Measurements from ENCODE around the gene PIK3CG.

Gene PIK3CG

DNA sequence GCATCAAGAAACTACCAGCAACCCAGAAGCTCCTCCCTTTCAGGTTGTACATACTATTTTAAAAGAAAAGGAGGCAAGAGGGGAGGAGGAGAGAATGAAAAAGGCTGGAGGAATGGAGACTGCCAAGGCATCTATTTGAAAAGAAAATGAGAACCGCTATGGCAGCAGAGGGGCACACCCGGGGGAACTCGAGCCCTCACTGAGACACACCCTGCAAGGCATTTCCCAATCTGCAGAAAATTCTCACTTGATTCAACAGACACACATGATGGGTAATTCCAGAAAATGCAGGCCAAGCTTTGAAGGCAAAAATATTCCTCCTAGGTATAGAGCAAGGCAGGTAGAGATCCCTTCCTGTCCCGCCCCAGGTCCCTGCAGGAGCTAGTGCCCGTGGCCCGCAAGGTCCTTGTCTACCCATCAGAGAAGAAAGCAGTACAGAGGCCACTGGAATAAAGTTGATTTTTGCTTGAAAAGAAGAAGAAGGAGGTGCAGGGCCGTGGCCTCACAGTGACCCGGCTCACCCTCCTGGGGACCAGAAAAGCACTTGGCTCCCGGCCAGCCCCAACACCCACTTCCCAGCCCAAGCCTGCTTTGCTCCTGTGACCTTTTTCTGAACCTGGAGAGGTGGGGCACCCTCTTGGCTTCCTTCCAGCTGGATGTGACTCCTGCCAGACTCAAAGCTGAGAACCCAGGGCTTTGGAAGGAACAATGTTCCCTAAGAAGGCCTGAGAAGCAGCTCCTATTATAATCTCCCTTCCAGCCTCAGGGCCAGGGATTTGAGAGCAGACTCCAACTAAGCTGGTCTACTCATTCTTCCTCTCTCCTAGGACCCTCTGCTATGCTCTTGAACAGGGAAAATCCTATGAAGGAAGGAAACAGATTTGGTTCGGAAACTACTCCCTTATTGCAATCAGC is 6.2 kb upstream of the PIK3CG start:
- peak; percentile 22; the same call in 2 of the 3 replicates for ATAC-seq
- TF ChIP-seq ZNF565 (CRISPR knock-in tag; conservative IDR thresholded peaks at IDR 0.05; ENCODE audit: low read depth) (no peak), SNAI2 (CRISPR knock-in tag; IDR thresholded peaks at IDR 0.05) (peak; percentile 89), ZFP3 (CRISPR knock-in tag; IDR thresholded peaks at IDR 0.05) (no peak; the same call in 1 of the 2 replicates), TCF4 (CRISPR knock-in tag; IDR thresholded peaks at IDR 0.05; ENCODE audit: borderline replicate concordance) (peak; percentile 13; the same call in 1 of the 2 replicates), ISL1 (CRISPR knock-in tag; IDR thresholded peaks at IDR 0.05) (peak; percentile 43; the same call in 1 of the 2 replicates)
- TF ChIP-seq, protein P1, sequence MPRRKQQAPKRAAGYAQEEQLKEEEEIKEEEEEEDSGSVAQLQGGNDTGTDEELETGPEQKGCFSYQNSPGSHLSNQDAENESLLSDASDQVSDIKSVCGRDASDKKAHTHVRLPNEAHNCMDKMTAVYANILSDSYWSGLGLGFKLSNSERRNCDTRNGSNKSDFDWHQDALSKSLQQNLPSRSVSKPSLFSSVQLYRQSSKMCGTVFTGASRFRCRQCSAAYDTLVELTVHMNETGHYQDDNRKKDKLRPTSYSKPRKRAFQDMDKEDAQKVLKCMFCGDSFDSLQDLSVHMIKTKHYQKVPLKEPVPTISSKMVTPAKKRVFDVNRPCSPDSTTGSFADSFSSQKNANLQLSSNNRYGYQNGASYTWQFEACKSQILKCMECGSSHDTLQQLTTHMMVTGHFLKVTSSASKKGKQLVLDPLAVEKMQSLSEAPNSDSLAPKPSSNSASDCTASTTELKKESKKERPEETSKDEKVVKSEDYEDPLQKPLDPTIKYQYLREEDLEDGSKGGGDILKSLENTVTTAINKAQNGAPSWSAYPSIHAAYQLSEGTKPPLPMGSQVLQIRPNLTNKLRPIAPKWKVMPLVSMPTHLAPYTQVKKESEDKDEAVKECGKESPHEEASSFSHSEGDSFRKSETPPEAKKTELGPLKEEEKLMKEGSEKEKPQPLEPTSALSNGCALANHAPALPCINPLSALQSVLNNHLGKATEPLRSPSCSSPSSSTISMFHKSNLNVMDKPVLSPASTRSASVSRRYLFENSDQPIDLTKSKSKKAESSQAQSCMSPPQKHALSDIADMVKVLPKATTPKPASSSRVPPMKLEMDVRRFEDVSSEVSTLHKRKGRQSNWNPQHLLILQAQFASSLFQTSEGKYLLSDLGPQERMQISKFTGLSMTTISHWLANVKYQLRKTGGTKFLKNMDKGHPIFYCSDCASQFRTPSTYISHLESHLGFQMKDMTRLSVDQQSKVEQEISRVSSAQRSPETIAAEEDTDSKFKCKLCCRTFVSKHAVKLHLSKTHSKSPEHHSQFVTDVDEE (CRISPR knock-in tag; IDR thresholded peaks at IDR 0.05), result 0 out of 2 replicates have a peak, but pooled peaks have one; percentile 5

DNA sequence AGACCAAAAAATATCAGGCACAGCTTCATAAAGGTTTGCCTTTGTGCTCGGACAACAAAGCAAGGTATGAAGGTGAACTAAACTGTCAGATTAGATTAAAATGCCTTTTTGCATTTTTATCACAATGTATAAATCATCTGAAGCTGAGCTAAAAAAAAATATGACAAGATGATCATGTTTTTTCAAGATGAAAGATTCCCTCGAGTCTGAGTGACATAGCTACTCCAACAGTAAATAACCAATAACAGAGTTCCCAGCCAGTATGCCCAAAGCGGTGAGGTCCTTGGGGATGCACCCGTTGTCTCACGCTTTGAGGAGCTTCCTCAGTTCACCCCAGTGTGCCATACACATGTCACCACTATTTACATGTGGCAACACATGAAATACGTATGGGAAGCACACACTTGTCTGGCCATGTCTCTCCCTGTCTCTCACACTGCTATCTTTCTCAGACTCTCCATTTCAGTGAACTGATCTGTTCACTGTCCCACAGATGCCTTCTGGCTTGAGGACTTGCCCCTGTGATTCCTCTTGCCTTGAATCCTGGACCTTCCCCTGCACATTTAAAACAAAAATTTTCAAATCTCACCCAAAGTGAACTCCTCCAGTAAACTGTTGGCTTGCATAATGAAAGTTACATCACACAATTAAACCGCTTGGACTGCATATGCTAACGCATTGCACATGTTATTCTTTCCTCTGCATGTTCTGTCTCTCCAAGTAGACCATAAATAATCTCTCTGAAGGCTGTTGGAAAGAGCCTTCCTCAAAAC is 2.6 kb upstream of the PIK3CG start:
- peak; percentile 60 for ATAC-seq
- no peak for TF ChIP-seq PPARA (CRISPR knock-in tag; IDR thresholded peaks at IDR 0.05; ENCODE audit: borderline replicate concordance)
- TF ChIP-seq, protein P2, sequence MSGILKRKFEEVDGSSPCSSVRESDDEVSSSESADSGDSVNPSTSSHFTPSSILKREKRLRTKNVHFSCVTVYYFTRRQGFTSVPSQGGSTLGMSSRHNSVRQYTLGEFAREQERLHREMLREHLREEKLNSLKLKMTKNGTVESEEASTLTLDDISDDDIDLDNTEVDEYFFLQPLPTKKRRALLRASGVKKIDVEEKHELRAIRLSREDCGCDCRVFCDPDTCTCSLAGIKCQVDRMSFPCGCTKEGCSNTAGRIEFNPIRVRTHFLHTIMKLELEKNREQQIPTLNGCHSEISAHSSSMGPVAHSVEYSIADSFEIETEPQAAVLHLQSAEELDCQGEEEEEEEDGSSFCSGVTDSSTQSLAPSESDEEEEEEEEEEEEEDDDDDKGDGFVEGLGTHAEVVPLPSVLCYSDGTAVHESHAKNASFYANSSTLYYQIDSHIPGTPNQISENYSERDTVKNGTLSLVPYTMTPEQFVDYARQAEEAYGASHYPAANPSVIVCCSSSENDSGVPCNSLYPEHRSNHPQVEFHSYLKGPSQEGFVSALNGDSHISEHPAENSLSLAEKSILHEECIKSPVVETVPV (CRISPR knock-in tag; IDR thresholded peaks at IDR 0.05), result no peak
- TF ChIP-seq, protein P3, sequence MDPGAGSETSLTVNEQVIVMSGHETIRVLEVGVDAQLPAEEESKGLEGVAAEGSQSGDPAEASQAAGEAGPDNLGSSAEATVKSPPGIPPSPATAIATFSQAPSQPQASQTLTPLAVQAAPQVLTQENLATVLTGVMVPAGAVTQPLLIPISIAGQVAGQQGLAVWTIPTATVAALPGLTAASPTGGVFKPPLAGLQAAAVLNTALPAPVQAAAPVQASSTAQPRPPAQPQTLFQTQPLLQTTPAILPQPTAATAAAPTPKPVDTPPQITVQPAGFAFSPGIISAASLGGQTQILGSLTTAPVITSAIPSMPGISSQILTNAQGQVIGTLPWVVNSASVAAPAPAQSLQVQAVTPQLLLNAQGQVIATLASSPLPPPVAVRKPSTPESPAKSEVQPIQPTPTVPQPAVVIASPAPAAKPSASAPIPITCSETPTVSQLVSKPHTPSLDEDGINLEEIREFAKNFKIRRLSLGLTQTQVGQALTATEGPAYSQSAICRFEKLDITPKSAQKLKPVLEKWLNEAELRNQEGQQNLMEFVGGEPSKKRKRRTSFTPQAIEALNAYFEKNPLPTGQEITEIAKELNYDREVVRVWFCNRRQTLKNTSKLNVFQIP (CRISPR knock-in tag; IDR thresholded peaks at IDR 0.05; ENCODE audit: borderline replicate concordance, low read depth), result no peak
- TF ChIP-seq OSR1 (CRISPR knock-in tag; IDR thresholded peaks at IDR 0.05), result no peak
- TF ChIP-seq TCF4 (CRISPR knock-in tag; IDR thresholded peaks at IDR 0.05; ENCODE audit: borderline replicate concordance), result 0 out of 2 replicates have a peak, but pooled peaks have one; percentile 20

DNA sequence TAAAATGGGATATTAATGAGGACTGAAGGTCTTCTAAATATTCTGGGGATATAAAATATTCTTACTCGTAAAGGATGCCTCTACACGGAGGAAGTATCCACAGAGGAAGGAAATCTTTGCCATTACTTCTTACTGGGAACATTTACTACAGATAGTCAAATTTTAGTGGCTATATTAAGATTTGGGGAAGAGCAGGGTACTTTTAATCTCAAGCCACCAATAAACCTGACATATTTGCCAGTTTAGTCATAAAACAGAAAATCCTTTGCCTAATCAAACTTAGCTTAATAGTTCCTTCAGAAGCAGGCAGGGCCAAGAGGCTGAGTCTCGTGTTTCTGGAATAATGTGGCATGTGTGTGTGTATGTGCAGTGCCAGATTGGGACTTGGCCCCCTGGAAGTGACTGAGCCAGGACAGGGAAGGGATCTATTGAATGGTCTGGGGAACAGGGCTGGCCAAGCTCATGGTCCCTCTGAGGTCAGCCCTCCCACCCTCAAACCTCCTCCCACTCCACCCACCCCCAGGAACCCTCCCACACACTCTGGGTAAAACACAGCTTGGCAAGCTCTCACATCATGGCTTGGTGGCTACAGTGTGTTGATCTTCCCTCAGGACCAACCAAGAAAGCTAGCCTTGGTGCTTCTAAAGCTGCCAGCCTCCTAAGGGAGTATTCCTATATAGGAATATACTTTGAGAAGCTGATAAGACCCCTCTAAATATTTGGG is 1.6 kb upstream of the PIK3CG start:
- no peak for ATAC-seq
- no peak for TF ChIP-seq CSDC2 (CRISPR knock-in tag; IDR thresholded peaks at IDR 0.05)
- no peak for TF ChIP-seq ZNF70 (CRISPR knock-in tag; IDR thresholded peaks at IDR 0.05)
- no peak for TF ChIP-seq SNAI2 (CRISPR knock-in tag; IDR thresholded peaks at IDR 0.05)
- TF ChIP-seq OSR1 (CRISPR knock-in tag; IDR thresholded peaks at IDR 0.05), result no peak
- TF ChIP-seq, protein P3 (CRISPR knock-in tag; IDR thresholded peaks at IDR 0.05; ENCODE audit: borderline replicate concordance, low read depth), result no peak
- no peak for TF ChIP-seq RARB (CRISPR knock-in tag; IDR thresholded peaks at IDR 0.05)
- no peak for TF ChIP-seq GLIS3 (CRISPR knock-in tag; IDR thresholded peaks at IDR 0.05)

DNA sequence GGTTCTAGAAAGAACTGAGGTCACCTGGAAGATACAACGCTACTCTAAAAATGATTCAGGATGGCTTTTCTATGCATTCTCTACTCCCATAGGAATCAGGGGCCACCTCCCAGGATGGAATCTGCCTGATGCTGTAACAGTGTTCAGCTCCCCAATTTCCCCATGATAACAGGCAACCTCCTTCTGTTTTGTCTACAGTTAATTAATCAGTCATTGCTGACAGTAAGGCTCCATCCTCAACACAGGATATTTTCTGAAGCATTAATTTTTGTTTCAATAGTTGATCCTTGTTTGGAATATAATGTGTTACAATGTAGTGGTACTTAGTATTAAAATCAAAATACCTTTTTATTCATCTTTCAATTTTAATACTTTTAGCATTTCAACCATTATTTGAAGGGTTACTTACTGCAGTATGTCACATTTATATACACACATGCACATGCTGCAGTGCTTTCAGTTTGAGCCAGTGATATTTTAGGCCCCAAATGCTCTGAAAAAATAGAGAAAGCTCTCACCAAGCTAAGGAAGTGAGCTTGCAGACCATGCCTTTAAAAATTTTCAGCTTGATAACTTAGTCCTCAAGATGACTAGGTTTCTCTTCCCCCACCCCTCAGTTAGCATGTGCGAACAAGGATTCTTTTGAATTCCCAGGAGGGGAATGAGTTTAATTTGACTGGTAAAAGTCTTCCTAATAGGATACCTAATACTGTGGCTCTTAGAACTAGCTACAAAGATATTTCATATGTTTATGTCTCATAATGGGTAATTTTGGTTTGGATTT is 592 bp upstream of the PIK3CG start:
- ATAC-seq, result no peak
- no peak for TF ChIP-seq ARNTL (CRISPR knock-in tag; IDR thresholded peaks at IDR 0.05; ENCODE audit: borderline replicate concordance, low read depth)
- no peak for TF ChIP-seq ZFP3 (CRISPR knock-in tag; IDR thresholded peaks at IDR 0.05)
- TF ChIP-seq, protein P1 (CRISPR knock-in tag; IDR thresholded peaks at IDR 0.05), result no peak
- TF ChIP-seq, protein P3 (CRISPR knock-in tag; IDR thresholded peaks at IDR 0.05; ENCODE audit: borderline replicate concordance, low read depth), result no peak
- no peak for TF ChIP-seq ZNF8 (CRISPR knock-in tag; IDR thresholded peaks at IDR 0.05)
- TF ChIP-seq ZNF70 (CRISPR knock-in tag; IDR thresholded peaks at IDR 0.05), result no peak
- TF ChIP-seq ZFP30 (CRISPR knock-in tag; IDR thresholded peaks at IDR 0.05), result no peak
- no peak for TF ChIP-seq ZC3H10 (CRISPR knock-in tag; IDR thresholded peaks at IDR 0.05)
- TF ChIP-seq RARB (CRISPR knock-in tag; IDR thresholded peaks at IDR 0.05), result no peak
